Suprapubic skin (tissue), 3 donors: Measurements from ENCODE around the gene STX2.

ENCODE experiments used
- CTCF ChIP-seq, 2 donors: fragments of 200-600 bp in 1 of 2; fragments of 450-650 bp in 1 of 2; sonication (generic) in 1 of 2; IDR thresholded peaks; one replicate each; pipeline ENCODE4 v1.5.1; 2016 to 2019; ENCODE audit warnings: antibody characterized with exemption in 2 of 2, mild to moderate bottlenecking in 1 of 2, moderate library complexity in 1 of 2
- EP300 ChIP-seq: sonication (generic); formaldehyde crosslinking; IDR thresholded peaks from one replicate; pipeline ENCODE4 v1.6.1; 2017; ENCODE audit warnings: antibody characterized with exemption

DNA sequence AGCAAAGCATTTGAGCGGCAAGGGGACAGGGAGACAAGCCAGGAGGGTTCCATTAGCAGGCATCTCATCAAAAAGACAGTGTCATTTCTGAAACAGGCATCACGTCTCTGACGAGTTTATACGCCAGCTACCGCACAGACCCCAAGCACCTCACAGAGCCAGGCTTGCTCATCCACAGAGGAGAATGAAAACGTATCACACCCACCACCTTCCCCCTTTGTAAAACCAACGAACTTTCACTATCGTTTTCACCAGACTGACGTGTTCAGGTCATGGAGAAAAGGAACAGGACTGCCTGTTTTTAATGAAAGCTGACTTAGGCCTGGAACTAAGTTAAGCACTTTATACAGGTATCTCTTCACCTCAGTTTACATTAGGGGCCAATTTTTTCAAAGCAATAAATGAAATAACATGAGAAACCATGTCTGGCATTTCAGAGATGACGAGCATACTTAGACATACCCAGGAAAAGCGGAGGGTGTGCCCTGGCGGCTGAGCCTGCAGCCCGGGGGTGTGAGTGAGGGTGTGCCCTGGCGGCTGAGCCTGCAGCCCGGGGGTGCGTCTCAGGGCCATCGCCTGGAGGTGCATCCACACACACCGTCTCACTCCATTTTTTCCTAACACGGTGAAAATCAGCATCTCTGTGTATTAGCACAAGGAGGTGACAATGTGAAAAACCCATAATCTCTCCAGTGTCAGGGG, 41.9 kb downstream of the STX2 start:
- TF ChIP-seq CTCF (IDR thresholded peaks at IDR 0.05) (no peak), EP300 (no peak)
